ENCODE measurements around the gene SETD6.
A peak's percentile ranks its signal among the peaks of the same experiment; 100 is the strongest.
"Not testable (repeated sequence)": the region's sequence is repeated elsewhere in the genome, so short reads cannot be mapped to it uniquely, and the experiment has no call there.

The SETD6 gene

GRCh38 chr16:58515125-58515870 is at the start of gene SETD6:
TSS of gene SETD6 (plus strand) at chr16:58515517. CDS start at chr16:58515538, 21 bp downstream.
- peak; percentile 94 for DNase-seq

- no peak for DNase-seq
Measured at GRCh38 chr16:58465817-58466216, 49.5 kb upstream of the SETD6 start.

GRCh38 chr16:58466396-58466795 is 48.9 kb upstream of the SETD6 start:
- no peak for DNase-seq

- no peak for DNase-seq
Measured at GRCh38 chr16:58467905-58468304, 47.4 kb upstream of the SETD6 start.

GRCh38 chr16:58471209-58471975 is 43.9 kb upstream of the SETD6 start:
- DNase-seq = no peak

GRCh38 chr16:58472266-58472665 is 43.1 kb upstream of the SETD6 start:
- no peak for DNase-seq

GRCh38 chr16:58472827-58473226 is 42.5 kb upstream of the SETD6 start:
- no peak for DNase-seq

- DNase-seq = no peak
Measured at GRCh38 chr16:58474296-58474695, 41.0 kb upstream of the SETD6 start.

GRCh38 chr16:58475091-58475619 is 40.2 kb upstream of the SETD6 start:
- no peak for DNase-seq

- no peak for DNase-seq
Measured at GRCh38 chr16:58476791-58477190, 38.5 kb upstream of the SETD6 start.

GRCh38 chr16:58478427-58478826 is 36.9 kb upstream of the SETD6 start:
- DNase-seq = no peak

- DNase-seq = no peak
Measured at GRCh38 chr16:58481226-58481869, 34.0 kb upstream of the SETD6 start.

- DNase-seq = no peak
Measured at GRCh38 chr16:58481931-58482330, 33.4 kb upstream of the SETD6 start.

- DNase-seq = no peak
Measured at GRCh38 chr16:58485184-58485887, 30.0 kb upstream of the SETD6 start.

- peak; percentile 87 for DNase-seq
Measured at GRCh38 chr16:58487566-58488351, 27.6 kb upstream of the SETD6 start.

- no peak for DNase-seq
Measured at GRCh38 chr16:58488531-58488930, 26.8 kb upstream of the SETD6 start.

- no peak for DNase-seq
Measured at GRCh38 chr16:58490065-58490464, 25.3 kb upstream of the SETD6 start.

GRCh38 chr16:58490539-58490938 is 24.8 kb upstream of the SETD6 start:
- DNase-seq = not testable (repeated sequence)

GRCh38 chr16:58492066-58492465 is 23.3 kb upstream of the SETD6 start:
- peak; percentile 36 for DNase-seq

GRCh38 chr16:58492735-58493134 is 22.6 kb upstream of the SETD6 start:
- DNase-seq = peak; percentile 38

- peak; percentile 37 for DNase-seq
Measured at GRCh38 chr16:58493756-58494431, 21.4 kb upstream of the SETD6 start.
